ENCODE results near the gene EVC2. TPM values are rescaled to one million over a fixed set of nuclear protein-coding genes. Genes with fewer than 3 reads are reported as not detected.

Gene EVC2
- total and polyA plus RNA-seq, 2 experiments from 2014 or later, result 4.3 to 8.1 TPM

GRCh38 chr4:5632066-5632440, 76.3 kb downstream of the EVC2 start:
- H3K9ac ChIP-seq, result no peak overlapping the region
- H3K4me3 ChIP-seq, result no peak overlapping the region
- H3K4me1 ChIP-seq (ENCODE audit: insufficient read depth), result peaks cover 19% of the 10 kb centered on the region
- H3K27ac ChIP-seq, result no peak overlapping the region
- 96 to 98% methylated on average over 3 of the region's 3 CpGs for WGBS, 2 experiments (ENCODE audit: low coverage in 1 of 2, low lambda C conversion rate in 2 of 2, missing lambda C conversion rate in 2 of 2)
- TF ChIP-seq EZH2phosphoT487 (IDR thresholded peaks at IDR 0.05; ENCODE audit: insufficient read depth, low read depth) (no peak), EZH2 (IDR thresholded peaks at IDR 0.05; ENCODE audit: insufficient read depth, poor library complexity, severe bottlenecking) (no peak)
- no peak overlapping the region for H3K4me2 ChIP-seq (ENCODE audit: unreplicated experiment)
- H2AFZ ChIP-seq, result no peak overlapping the region
- H3K9me2 ChIP-seq (ENCODE audit: insufficient read depth), result no peaks in the 10 kb centered on the region
- no peaks in the 10 kb centered on the region for H3K27me3 ChIP-seq (replicated peaks; ENCODE audit: insufficient read depth)
- DNase-seq, result no peak
- H3K79me2 ChIP-seq (ENCODE audit: insufficient read depth), result no peaks in the 10 kb centered on the region
- in situ Hi-C loops (cut with MboI), result no loop called here
- peaks cover 16% of the 10 kb centered on the region for H3F3A ChIP-seq (ENCODE audit: insufficient read depth)
- H4K20me1 ChIP-seq (ENCODE audit: insufficient read depth), result no peaks in the 10 kb centered on the region
- no peaks in the 10 kb centered on the region for H3K9me3 ChIP-seq (ENCODE audit: low read depth)
- H3K36me3 ChIP-seq (ENCODE audit: low read depth), result peaks cover 22% of the 10 kb centered on the region

DNA sequence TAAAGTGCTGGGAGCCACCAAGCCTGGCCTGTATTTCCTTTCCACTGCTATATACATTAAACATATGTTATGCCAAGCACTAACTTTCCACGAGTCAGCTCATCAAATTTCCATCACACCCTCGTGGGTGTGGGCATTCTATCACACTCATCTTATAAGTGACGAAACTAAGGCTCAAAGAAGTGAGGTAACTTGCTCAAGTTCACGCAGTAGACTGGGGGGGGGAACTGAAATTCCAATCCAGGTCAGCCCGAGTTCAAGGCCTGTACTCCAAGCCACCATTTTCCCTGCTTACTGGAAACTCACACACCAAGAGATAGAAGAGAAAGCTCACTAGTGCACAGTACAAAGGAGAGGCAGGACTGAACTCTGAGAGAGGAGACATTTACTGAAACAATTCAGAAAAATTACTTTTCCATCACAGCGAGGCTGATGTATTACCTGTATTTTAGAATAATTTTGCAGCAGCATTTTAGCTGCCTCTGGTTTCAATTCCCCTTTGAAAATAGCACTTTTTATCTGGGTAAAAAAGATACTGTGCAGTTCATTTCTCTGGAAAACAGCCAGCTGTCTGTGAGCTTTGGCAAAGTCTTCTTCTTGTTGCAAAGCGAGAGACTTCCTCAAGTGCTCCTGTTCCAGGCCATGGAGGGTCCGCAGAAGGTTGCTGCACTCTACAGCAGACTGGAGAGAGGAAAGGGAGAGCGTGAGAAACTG, 76.8 kb downstream of the EVC2 start:
- no peak overlapping the region for H2AFZ ChIP-seq
- no peak for DNase-seq
- peaks cover 15% of the 10 kb centered on the region for H3F3A ChIP-seq (ENCODE audit: insufficient read depth)
- no peaks in the 10 kb centered on the region for H3K9me3 ChIP-seq (ENCODE audit: low read depth)
- H3K4me3 ChIP-seq, result no peak overlapping the region
- no peaks in the 10 kb centered on the region for H3K9me2 ChIP-seq (ENCODE audit: insufficient read depth)
- no peaks in the 10 kb centered on the region for H3K79me2 ChIP-seq (ENCODE audit: insufficient read depth)
- H3K4me2 ChIP-seq (ENCODE audit: unreplicated experiment), result no peak overlapping the region
- no peaks in the 10 kb centered on the region for H3K27me3 ChIP-seq (replicated peaks; ENCODE audit: insufficient read depth)
- TF ChIP-seq EZH2phosphoT487 (IDR thresholded peaks at IDR 0.05; ENCODE audit: insufficient read depth, low read depth), result no peak
- TF ChIP-seq EZH2 (IDR thresholded peaks at IDR 0.05; ENCODE audit: insufficient read depth, poor library complexity, severe bottlenecking), result no peak
- peaks cover 15% of the 10 kb centered on the region for H3K4me1 ChIP-seq (ENCODE audit: insufficient read depth)
- H4K20me1 ChIP-seq (ENCODE audit: insufficient read depth), result no peaks in the 10 kb centered on the region
- H3K36me3 ChIP-seq (ENCODE audit: low read depth), result peaks cover 22% of the 10 kb centered on the region
- 88 to 91% methylated on average over 9 of the region's 9 CpGs for WGBS, 2 experiments (ENCODE audit: low coverage in 1 of 2, low lambda C conversion rate in 2 of 2, missing lambda C conversion rate in 2 of 2)
- H3K9ac ChIP-seq, result no peak overlapping the region
- in situ Hi-C loops (cut with MboI), result no loop called here
- no peak overlapping the region for H3K27ac ChIP-seq

DNA sequence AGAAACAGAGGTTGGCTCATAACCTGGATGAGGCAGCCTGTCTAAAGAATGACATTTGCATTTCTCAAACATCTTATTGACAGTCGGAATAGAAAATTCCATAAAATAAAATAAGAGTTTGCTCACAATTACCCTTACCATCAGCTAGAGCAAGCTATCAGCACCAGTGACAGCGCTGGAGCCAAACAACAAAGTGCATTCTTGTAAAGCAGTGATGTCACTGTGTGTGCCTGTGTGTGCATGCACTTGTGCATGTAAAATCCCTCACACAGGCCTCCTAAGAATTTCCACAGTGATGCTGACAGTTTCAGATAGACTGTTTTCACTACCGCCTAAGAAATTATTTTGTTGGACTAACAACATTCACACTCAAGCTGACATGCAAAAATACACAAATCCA, 77.6 kb downstream of the EVC2 start:
- H3K27ac ChIP-seq, result no peak overlapping the region
- no peak overlapping the region for H2AFZ ChIP-seq
- in situ Hi-C loops (cut with MboI), result no loop called here
- H3K4me2 ChIP-seq (ENCODE audit: unreplicated experiment), result no peak overlapping the region
- no peaks in the 10 kb centered on the region for H3K9me2 ChIP-seq (ENCODE audit: insufficient read depth)
- DNase-seq, result no peak
- H3K9ac ChIP-seq, result no peak overlapping the region
- no peaks in the 10 kb centered on the region for H3K27me3 ChIP-seq (replicated peaks; ENCODE audit: insufficient read depth)
- H3K9me3 ChIP-seq (ENCODE audit: low read depth), result no peaks in the 10 kb centered on the region
- 89 to 90% methylated on average over 3 of the region's 3 CpGs for WGBS, 2 experiments (ENCODE audit: low coverage in 1 of 2, low lambda C conversion rate in 2 of 2, missing lambda C conversion rate in 2 of 2)
- H3K4me3 ChIP-seq, result no peak overlapping the region
- H3K4me1 ChIP-seq (ENCODE audit: insufficient read depth), result peaks cover 8% of the 10 kb centered on the region
- H3F3A ChIP-seq (ENCODE audit: insufficient read depth), result peaks cover 7% of the 10 kb centered on the region
- H3K79me2 ChIP-seq (ENCODE audit: insufficient read depth), result no peaks in the 10 kb centered on the region
- H3K36me3 ChIP-seq (ENCODE audit: low read depth), result peaks cover 23% of the 10 kb centered on the region
- TF ChIP-seq EZH2phosphoT487 (IDR thresholded peaks at IDR 0.05; ENCODE audit: insufficient read depth, low read depth), result no peak
- no peak for TF ChIP-seq EZH2 (IDR thresholded peaks at IDR 0.05; ENCODE audit: insufficient read depth, poor library complexity, severe bottlenecking)
- H4K20me1 ChIP-seq (ENCODE audit: insufficient read depth), result no peaks in the 10 kb centered on the region

DNA sequence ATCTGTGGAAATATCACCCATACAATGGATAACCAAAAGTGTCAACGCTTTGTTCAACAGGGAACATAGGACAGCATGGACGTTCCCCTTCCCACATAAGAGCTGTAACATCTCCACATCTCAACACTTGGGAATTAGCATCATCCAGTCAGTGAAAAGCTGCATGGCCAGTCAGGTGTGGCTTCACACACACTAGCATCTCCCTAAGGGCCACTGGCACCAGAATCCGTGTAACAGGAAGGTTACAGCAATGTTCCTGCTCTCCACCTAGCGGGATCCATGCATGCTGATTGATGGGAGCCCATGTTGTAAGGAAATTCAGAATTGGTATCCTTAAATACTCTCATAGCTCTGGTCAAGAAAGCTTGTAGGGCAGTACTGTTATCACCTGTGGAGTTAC, 78.8 kb downstream of the EVC2 start:
- in situ Hi-C loops (cut with MboI), result no loop called here
- 72 to 74% methylated on average over 4 of the region's 4 CpGs for WGBS, 2 experiments (ENCODE audit: low coverage in 1 of 2, low lambda C conversion rate in 2 of 2, missing lambda C conversion rate in 2 of 2)
- peaks cover 36% of the 10 kb centered on the region for H3K36me3 ChIP-seq (ENCODE audit: low read depth)
- H3K9ac ChIP-seq, result no peak overlapping the region
- no peaks in the 10 kb centered on the region for H3K79me2 ChIP-seq (ENCODE audit: insufficient read depth)
- TF ChIP-seq EZH2phosphoT487 (IDR thresholded peaks at IDR 0.05; ENCODE audit: insufficient read depth, low read depth) (no peak), EZH2 (IDR thresholded peaks at IDR 0.05; ENCODE audit: insufficient read depth, poor library complexity, severe bottlenecking) (no peak)
- no peaks in the 10 kb centered on the region for H3F3A ChIP-seq (ENCODE audit: insufficient read depth)
- no peak for DNase-seq
- H2AFZ ChIP-seq, result no peak overlapping the region
- no peak overlapping the region for H3K27ac ChIP-seq
- no peaks in the 10 kb centered on the region for H3K27me3 ChIP-seq (replicated peaks; ENCODE audit: insufficient read depth)
- H3K4me1 ChIP-seq (ENCODE audit: insufficient read depth), result no peaks in the 10 kb centered on the region
- H3K4me2 ChIP-seq (ENCODE audit: unreplicated experiment), result no peak overlapping the region
- H3K9me2 ChIP-seq (ENCODE audit: insufficient read depth), result no peaks in the 10 kb centered on the region
- H3K9me3 ChIP-seq (ENCODE audit: low read depth), result no peaks in the 10 kb centered on the region
- H4K20me1 ChIP-seq (ENCODE audit: insufficient read depth), result no peaks in the 10 kb centered on the region
- no peak overlapping the region for H3K4me3 ChIP-seq

All from GM23248 (cell line).